HepG2 (cell line): ENCODE data around the gene TUBA4A. TPM values are rescaled to one million over a fixed set of nuclear protein-coding genes. Genes with fewer than 3 reads are reported as not detected.

Experiments used
- ATAC-seq: fragments of 200-7000 bp; cut with Tn5 transposase; 3 replicates; pipeline ENCODE4 v1.9.1; 2020; ENCODE audit warnings: mild to moderate bottlenecking, moderate library complexity
- BruUV-seq: library from RNA; stranded (reverse); fragments of 400-500 nt; replicated peaks from 2 replicates; lab custom pipeline; 2021; lab: Mats Ljungman, UMichigan
- CTCF ChIA-PET: fragments of 300-600 bp; formaldehyde crosslinking; extraction: SDS; loops from one replicate; lab custom pipeline; 2021; ENCODE audit warnings: low total read pairs, inconsistent platforms, low intra/inter-chr PET ratio; lab: Yijun Ruan, JAX
- POLR2A ChIA-PET: fragments of 350-600 bp; sonication (Branson Sonifier 250); formaldehyde crosslinking; loops from one replicate; lab custom pipeline; 2020; ENCODE audit warnings: antibody characterized with exemption, inconsistent platforms; lab: Yijun Ruan, JAX
- DNase-seq: peaks from one replicate; pipeline ENCODE4 v3.0.0-alpha.2; 2015; ENCODE audit warnings: low spot score
- FAIRE-seq: peaks from 3 replicates; lab custom pipeline; 2011; peaks lifted over from hg19 to GRCh38; lab: Jason Lieb, UNC
- H2AFZ ChIP-seq: one replicate; pipeline ENCODE4 v1.6.1; 2011; ENCODE audit warnings: low read length, inconsistent platforms
- H3K27ac ChIP-seq: fragments of 300-600 bp; 3 replicates; pipeline ENCODE4 v1.8.0; 2011; ENCODE audit warnings: mixed run types, mild to moderate bottlenecking, mixed read lengths, low read length, inconsistent platforms; ENCODE audit not compliant: insufficient read depth; ENCODE audit errors: extremely low read length
- H3K27me3 ChIP-seq, 2 experiments: fragments of 200-600 bp in 1 of 2; 2 replicates in 1 of 2; 3 replicates in 1 of 2; pipeline versions ENCODE4 v1.6.0 to v1.8.0; 2011; ENCODE audit warnings: low read length in 2 of 2, mild to moderate bottlenecking in 2 of 2, moderate library complexity in 2 of 2, inconsistent platforms in 1 of 2; ENCODE audit not compliant: insufficient read depth in 2 of 2, control insufficient read depth in 1 of 2
- H3K36me3 ChIP-seq, 2 experiments: fragments of 200-600 bp in 1 of 2; replicated peaks in 1 of 2; 2 replicates in 1 of 2; 3 replicates in 1 of 2; pipeline versions ENCODE4 v1.5.1 to v1.8.0; 2011; ENCODE audit warnings: low read length in 2 of 2, inconsistent platforms in 1 of 2; ENCODE audit not compliant: insufficient read depth in 2 of 2, control insufficient read depth in 1 of 2
- H3K4me1 ChIP-seq: 2 replicates; pipeline ENCODE4 v1.5.1; 2012; ENCODE audit warnings: low read length, inconsistent platforms; ENCODE audit not compliant: insufficient read depth
- H3K4me2 ChIP-seq: 2 replicates; pipeline ENCODE4 v1.6.0; 2011; ENCODE audit warnings: low read depth, low read length, inconsistent platforms
- H3K4me3 ChIP-seq, 3 experiments: fragments of 200-600 bp in 1 of 3; sonication (generic), shearing (Covaris generic) in 1 of 3; replicated peaks in 1 of 3; 2 replicates each; pipeline ENCODE4 v1.5.1; 2011 to 2016; ENCODE audit warnings: low read length in 3 of 3, inconsistent platforms in 2 of 3, low read depth in 2 of 3, mild to moderate bottlenecking in 2 of 3, control low read depth in 1 of 3, mixed read lengths in 1 of 3; ENCODE audit not compliant: insufficient read depth in 1 of 3
- H3K79me2 ChIP-seq: one replicate; pipeline ENCODE4 v1.6.1; 2011; ENCODE audit warnings: low read length, inconsistent platforms; ENCODE audit not compliant: insufficient read depth
- H3K9ac ChIP-seq: 2 replicates; pipeline ENCODE4 v1.6.0; 2011; ENCODE audit warnings: mild to moderate bottlenecking, low read depth, low read length, inconsistent platforms; ENCODE audit not compliant: insufficient read depth
- H3K9me3 ChIP-seq: 2 replicates; pipeline ENCODE4 v1.5.1; 2012; ENCODE audit warnings: mild to moderate bottlenecking, low read length
- H4K20me1 ChIP-seq: 2 replicates; pipeline ENCODE4 v1.6.0; 2011; ENCODE audit warnings: inconsistent platforms, mild to moderate bottlenecking, low read length, moderate library complexity; ENCODE audit not compliant: insufficient read depth
- ATF7-NPFF ChIP-seq: sonication (generic); formaldehyde crosslinking; IDR thresholded peaks from 2 replicates; pipeline ENCODE4 v1.8.1; 2023; ENCODE audit warnings: mild to moderate bottlenecking, low read depth, missing genetic modification reagents, moderate library complexity
- CSRNP2 ChIP-seq: sonication (generic); formaldehyde crosslinking; conservative IDR thresholded peaks from 2 replicates; pipeline ENCODE4 v1.8.0; 2022; ENCODE audit warnings: low read depth, missing genetic modification reagents
- ELF4 ChIP-seq: sonication (generic); formaldehyde crosslinking; IDR thresholded peaks from 2 replicates; pipeline ENCODE4 v1.5.0; 2020; ENCODE audit warnings: missing genetic modification reagents, mild to moderate bottlenecking, moderate library complexity, borderline replicate concordance
- FIP1L1 ChIP-seq: fragments of 200-400 bp; formaldehyde crosslinking; IDR thresholded peaks from 2 replicates; pipeline ENCODE4 v1.6.1; 2018; ENCODE audit warnings: low read depth, mild to moderate bottlenecking, low read length, moderate library complexity, borderline replicate concordance; ENCODE audit not compliant: insufficient read depth
- JARID2 ChIP-seq: sonication (generic); formaldehyde crosslinking; IDR thresholded peaks from 2 replicates; pipeline ENCODE4 v1.8.1; 2023; ENCODE audit warnings: missing genetic modification reagents, inconsistent platforms; ENCODE audit not compliant: insufficient replicate concordance
- PPARG ChIP-seq: conservative IDR thresholded peaks from 2 replicates; pipeline ENCODE4 v1.6.1; 2016; ENCODE audit warnings: missing biosample characterization, missing genetic modification reagents
- THAP9 ChIP-seq: sonication (generic); formaldehyde crosslinking; IDR thresholded peaks from 2 replicates; pipeline ENCODE4; 2020; ENCODE audit warnings: missing genetic modification reagents, mild to moderate bottlenecking, borderline replicate concordance
- ZBTB26 ChIP-seq: IDR thresholded peaks from 2 replicates; pipeline ENCODE4 v1.6.1; 2016; ENCODE audit warnings: missing compliant biosample characterization, missing genetic modification reagents, borderline replicate concordance
- ZC3H4 ChIP-seq: sonication (generic); formaldehyde crosslinking; IDR thresholded peaks from 2 replicates; pipeline ENCODE4 v1.4.0; 2020; ENCODE audit warnings: missing genetic modification reagents, borderline replicate concordance
- ZNF232 ChIP-seq: sonication (generic); formaldehyde crosslinking; IDR thresholded peaks from 2 replicates; pipeline ENCODE4 v1.4.0; 2020; ENCODE audit warnings: missing genetic modification reagents, borderline replicate concordance
- ZNF253 ChIP-seq: sonication (generic); formaldehyde crosslinking; IDR thresholded peaks from 2 replicates; pipeline ENCODE4 v1.8.0; 2022; ENCODE audit warnings: mild to moderate bottlenecking, missing genetic modification reagents, borderline replicate concordance
- ZNF547 ChIP-seq: sonication (generic); formaldehyde crosslinking; IDR thresholded peaks from 2 replicates; pipeline ENCODE4 v1.5.1; 2020; ENCODE audit warnings: mild to moderate bottlenecking, missing genetic modification reagents
- ZNF800 ChIP-seq: sonication (generic); formaldehyde crosslinking; IDR thresholded peaks from 2 replicates; pipeline ENCODE4 v1.4.0; 2020; ENCODE audit warnings: missing genetic modification reagents
- WGBS: methylation state at CpG from one replicate; pipeline ENCODE4 v1.1.6; 2017; ENCODE audit warnings: low lambda C conversion rate; 5-methylcytosine and 5-hydroxymethylcytosine counted together
- in situ Hi-C: cut with HindIII; loops from 2 replicates; pipeline ENCODE4 v1.10.0; 2017; ENCODE audit warnings: low pct_unique_long_range_greater_than_20kb; ENCODE audit not compliant: extremely low pct_ligation_motif_present
- intact Hi-C: fragments of 100-400 bp; cut with micrococcal nuclease; formaldehyde crosslinking; loops from one replicate; pipeline ENCODE4 v1.10.0; 2022; ENCODE audit not compliant: unreplicated experiment
- polyA plus RNA-seq, 8 experiments: library from polyadenylated mRNA; depleted of rRNA in 3 of 8; stranded (reverse) in 7 of 8; unstranded in 1 of 8; fragments of >200 nt; fragmentation: Illumina TruSeq in 4 of 8; extraction: Trizol in 4 of 8; gene quantifications; 2 replicates each; pipeline versions ENCODE4 v1.2.1 to v1.2.3, GENCODE V29; 2011 to 2016; ENCODE audit warnings: low read depth in 4 of 8, missing spikeins in 1 of 8, mixed read lengths in 1 of 8; ENCODE audit not compliant: insufficient read depth in 1 of 8
- total RNA-seq, 5 experiments: library from RNA; depleted of rRNA; stranded (reverse); fragments of >200 nt; fragmentation: Illumina TruSeq; extraction: Trizol; gene quantifications; 2 replicates each; pipeline ENCODE4 v1.2.3, GENCODE V29; 2016; ENCODE audit warnings: low read depth in 1 of 5

The TUBA4A gene
- total and polyA plus RNA-seq, 2 of the 13 experiments (the other 11 are each of a cell fraction or from before 2014, with no cell fraction given) = 1.3 to 12.7 TPM

- Histone ChIP-seq H3K36me3 (peaks cover 1 to 13% of the 10 kb centered on the region in 2 experiments; a peak in 4 of 5 replicates), H3K4me1 (peaks cover 80% of the 10 kb centered on the region), H2AFZ (no peak overlapping the region), H3K27ac (peak overlapping the region; percentile 91), H3K79me2 (peaks cover 14% of the 10 kb centered on the region), H4K20me1 (no peaks in the 10 kb centered on the region), H3K9me3 (no peaks in the 10 kb centered on the region), H3K9ac (peak overlapping the region; percentile 80), H3K4me2 (peak overlapping the region; percentile 94), H3K4me3 (peak overlapping the region in 2 of 3 experiments; percentile 24 to 61; a peak in 4 of 6 replicates), H3K27me3 (peaks cover 0 to 10% of the 10 kb centered on the region in 2 experiments; a peak in 1 of 5 replicates)
- no peak for DNase-seq
- intact Hi-C loops = loop anchor here (1.0 to 2.0 kb wide), 2 partner anchors 30 to 46 kb away; partner anchors contain the start of gene DNAJB2
- ChIA-PET CTCF (interaction anchor here (1.6 kb wide), 1 partner anchor 46 kb away, joined by 5 read pairs; no protein-coding TSS in a partner anchor), POLR2A (interaction anchor here (0.6 to 5.7 kb wide), 31 partner anchors 9 to 467 kb away, joined by 3 to 73 read pairs (median 7); partner anchors contain the start of genes ABCB6, ANKZF1, ATG9A and CNPPD1)
- 67% methylated on average over 2 of the region's 2 CpGs for WGBS
- in situ Hi-C loops = no loop called here
- ATAC-seq = no peak; the same call in 2 of the 3 replicates
- no TSS peak for BruUV-seq
- FAIRE-seq = no peak
- TF ChIP-seq ZNF547 (CRISPR knock-in tag) (no peak), PPARG (CRISPR knock-in tag) (no peak), ATF7-NPFF (CRISPR knock-in tag) (0 out of 2 replicates have a peak, but pooled peaks have one; percentile 20), FIP1L1 (peak; percentile 16; the same call in 1 of the 2 replicates), ZNF232 (CRISPR knock-in tag) (0 out of 2 replicates have a peak, but pooled peaks have one; percentile 6), ELF4 (CRISPR knock-in tag) (0 out of 2 replicates have a peak, but pooled peaks have one; percentile 1), JARID2 (CRISPR knock-in tag) (peak; percentile 58), ZNF800 (0 out of 2 replicates have a peak, but pooled peaks have one; percentile 10), CSRNP2 (no peak), ZC3H4 (CRISPR knock-in tag) (0 out of 2 replicates have a peak, but pooled peaks have one; percentile 14), ZBTB26 (0 out of 2 replicates have a peak, but pooled peaks have one; percentile 23), ZNF253 (CRISPR knock-in tag) (0 out of 2 replicates have a peak, but pooled peaks have one; percentile 3), THAP9 (CRISPR knock-in tag) (no peak)
Measured at GRCh38 chr2:219248845-219249202, 4.9 kb downstream of the TUBA4A start.
